ENCODE results near the gene C19orf12. TPM values are rescaled to one million over a fixed set of nuclear protein-coding genes. Genes with fewer than 3 reads are reported as not detected.

Gene C19orf12
- total and polyA plus RNA-seq, 2 of the 13 experiments (the other 11 are each of a cell fraction or from before 2014, with no cell fraction given) = 17.7 to 34.4 TPM

DNA sequence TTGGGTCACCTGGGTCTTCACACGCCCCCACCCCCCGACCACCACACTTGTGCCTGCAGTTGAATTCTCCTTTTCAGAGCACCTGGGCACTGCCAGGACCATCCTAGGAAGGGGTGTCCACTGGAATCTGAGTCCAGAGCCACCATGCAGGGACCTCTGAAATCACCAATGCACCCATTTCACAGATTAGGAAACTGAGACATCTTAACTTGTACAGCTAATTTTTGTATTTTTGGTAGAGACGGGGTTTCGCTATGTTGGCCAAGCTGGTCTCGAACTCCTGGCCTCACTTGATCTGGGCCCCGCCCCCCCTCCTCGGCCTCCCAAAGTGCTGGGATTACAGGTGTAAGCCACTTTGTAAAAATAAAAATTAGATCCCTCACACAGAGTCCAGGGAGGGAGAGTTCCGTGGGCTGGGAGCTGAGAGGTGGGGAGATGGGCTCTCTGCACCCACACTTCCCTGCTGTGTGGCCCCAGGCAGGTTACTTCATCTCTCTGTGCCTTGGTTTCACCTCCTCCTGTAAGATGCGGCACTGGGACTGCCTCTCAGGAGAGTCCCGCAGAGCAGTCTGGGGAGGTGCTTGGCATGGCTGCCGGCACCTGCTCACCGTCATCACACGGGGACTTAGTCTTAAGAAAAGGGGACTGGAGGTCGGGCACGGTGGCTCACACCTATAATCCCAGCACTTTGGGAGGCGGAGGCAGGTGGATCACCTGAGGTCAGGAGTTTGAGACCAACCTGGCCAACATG is 45.9 kb upstream of the C19orf12 start (continued):
- TF ChIP-seq, protein P1, sequence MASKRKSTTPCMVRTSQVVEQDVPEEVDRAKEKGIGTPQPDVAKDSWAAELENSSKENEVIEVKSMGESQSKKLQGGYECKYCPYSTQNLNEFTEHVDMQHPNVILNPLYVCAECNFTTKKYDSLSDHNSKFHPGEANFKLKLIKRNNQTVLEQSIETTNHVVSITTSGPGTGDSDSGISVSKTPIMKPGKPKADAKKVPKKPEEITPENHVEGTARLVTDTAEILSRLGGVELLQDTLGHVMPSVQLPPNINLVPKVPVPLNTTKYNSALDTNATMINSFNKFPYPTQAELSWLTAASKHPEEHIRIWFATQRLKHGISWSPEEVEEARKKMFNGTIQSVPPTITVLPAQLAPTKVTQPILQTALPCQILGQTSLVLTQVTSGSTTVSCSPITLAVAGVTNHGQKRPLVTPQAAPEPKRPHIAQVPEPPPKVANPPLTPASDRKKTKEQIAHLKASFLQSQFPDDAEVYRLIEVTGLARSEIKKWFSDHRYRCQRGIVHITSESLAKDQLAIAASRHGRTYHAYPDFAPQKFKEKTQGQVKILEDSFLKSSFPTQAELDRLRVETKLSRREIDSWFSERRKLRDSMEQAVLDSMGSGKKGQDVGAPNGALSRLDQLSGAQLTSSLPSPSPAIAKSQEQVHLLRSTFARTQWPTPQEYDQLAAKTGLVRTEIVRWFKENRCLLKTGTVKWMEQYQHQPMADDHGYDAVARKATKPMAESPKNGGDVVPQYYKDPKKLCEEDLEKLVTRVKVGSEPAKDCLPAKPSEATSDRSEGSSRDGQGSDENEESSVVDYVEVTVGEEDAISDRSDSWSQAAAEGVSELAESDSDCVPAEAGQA (IDR thresholded peaks at IDR 0.05; ENCODE audit: low read depth) = no peak
- TF ChIP-seq, protein P1 (CRISPR knock-in tag; IDR thresholded peaks at IDR 0.05; ENCODE audit: borderline replicate concordance) = no peak
- no peak for TF ChIP-seq DPF2 (CRISPR knock-in tag; IDR thresholded peaks at IDR 0.05; ENCODE audit: borderline replicate concordance, low read depth)

DNA sequence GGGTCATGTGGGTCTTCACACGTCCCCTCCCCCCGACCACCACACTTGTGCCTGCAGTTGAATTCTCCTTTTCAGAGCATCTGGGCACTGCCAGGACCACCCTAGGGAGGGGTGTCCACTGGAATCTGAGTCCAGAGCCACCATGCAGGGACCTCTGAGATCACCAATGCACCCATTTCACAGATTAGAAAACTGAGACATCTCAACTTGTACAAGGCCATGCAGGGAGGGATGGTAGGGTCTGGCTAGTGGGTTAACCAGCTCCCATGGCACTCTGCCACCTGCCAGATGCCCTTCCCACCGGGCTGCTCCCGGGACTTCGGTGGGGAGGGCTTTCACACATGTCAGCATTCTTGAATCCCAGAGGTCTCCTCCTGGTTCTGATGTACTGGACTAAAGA is 44.3 kb upstream of the C19orf12 start:
- H3K9ac ChIP-seq (ENCODE audit: insufficient read depth, low read depth, low read length) = no peak overlapping the region
- no peaks in the 10 kb centered on the region for H3K79me2 ChIP-seq (ENCODE audit: insufficient read depth, low read length)
- no peaks in the 10 kb centered on the region for H3K36me3 ChIP-seq (replicated peaks in 1 of 2; ENCODE audit: control insufficient read depth in 1 of 2, insufficient read depth in 2 of 2, low read length in 2 of 2)
- ATAC-seq (no peak), DNase-seq (ENCODE audit: low spot score) (no peak), FAIRE-seq (no peak)
- H3K9me3 ChIP-seq (ENCODE audit: low read length) = no peaks in the 10 kb centered on the region
- H3K27me3 ChIP-seq (ENCODE audit: control insufficient read depth in 1 of 2, insufficient read depth in 2 of 2, low read length in 2 of 2) = peaks cover 0 to 14% of the 10 kb centered on the region in 2 experiments; a peak in 3 of 5 replicates
- no peak overlapping the region for H3K4me2 ChIP-seq (ENCODE audit: low read depth, low read length)
- H3K4me3 ChIP-seq (replicated peaks in 1 of 3; ENCODE audit: insufficient read depth in 1 of 3, low read depth in 2 of 3, low read length in 3 of 3) = no peak overlapping the region
- no peaks in the 10 kb centered on the region for H4K20me1 ChIP-seq (ENCODE audit: insufficient read depth, low read length)
- CTCF ChIA-PET (ENCODE audit: low intra/inter-chr PET ratio, low total read pairs) = interaction anchor here (2.3 kb wide), 1 partner anchor 114 kb away, joined by 23 read pairs; no protein-coding TSS in a partner anchor
- no peaks in the 10 kb centered on the region for H3K4me1 ChIP-seq (ENCODE audit: insufficient read depth, low read length)
- in situ Hi-C loops (cut with HindIII; ENCODE audit: extremely low pct_ligation_motif_present, low pct_unique_long_range_greater_than_20kb) = no loop called here
- POLR2A ChIA-PET = no interaction called here
- WGBS (ENCODE audit: low lambda C conversion rate) = 57% methylated on average over 5 of the region's 5 CpGs
- H3K27ac ChIP-seq (ENCODE audit: extremely low read length, insufficient read depth, low read length) = no peak overlapping the region
- intact Hi-C loops (cut with micrococcal nuclease; ENCODE audit: unreplicated experiment) = no loop called here
- no TSS peak for BruUV-seq (replicated peaks)
- H2AFZ ChIP-seq (ENCODE audit: low read length) = no peak overlapping the region
- TF ChIP-seq ZFP36L1 (CRISPR knock-in tag; IDR thresholded peaks at IDR 0.05) (no peak), MAFK (conservative IDR thresholded peaks at IDR 0.05 in 1 of 2, IDR thresholded peaks at IDR 0.05 in 1 of 2; ENCODE audit: low read length in 2 of 2) (peak in 1 of 2 experiments; percentile 18; a peak in 1 of 4 replicates), ZNF629 (CRISPR knock-in tag; conservative IDR thresholded peaks at IDR 0.05) (peak; percentile 76), ZBTB8A (CRISPR knock-in tag; IDR thresholded peaks at IDR 0.05; ENCODE audit: borderline replicate concordance, low read depth) (no peak), ZNF34 (CRISPR knock-in tag; IDR thresholded peaks at IDR 0.05; ENCODE audit: borderline replicate concordance) (no peak), XBP1 (CRISPR knock-in tag; IDR thresholded peaks at IDR 0.05) (no peak)
- TF ChIP-seq, protein P1 (IDR thresholded peaks at IDR 0.05; ENCODE audit: low read depth) = no peak
- TF ChIP-seq, protein P1 (CRISPR knock-in tag; IDR thresholded peaks at IDR 0.05; ENCODE audit: borderline replicate concordance) = no peak
